GM23338 (cell line): Measurements from ENCODE around the gene THOP1. TPM values are rescaled to one million over a fixed set of nuclear protein-coding genes. Genes with fewer than 3 reads are reported as not detected.

Experiments
- ATAC-seq: fragments of 200-7000 bp; cut with Tn5 transposase; 3 replicates; pipeline ENCODE4 v1.9.1; 2020
- DNase-seq: peaks from one replicate; pipeline ENCODE4 v3.0.0-alpha.2; 2015; ENCODE audit warnings: low spot score
- H2AFZ ChIP-seq: fragments of 200-600 bp; sonication (generic); 2 replicates; pipeline ENCODE4 v1.8.0; 2016; ENCODE audit warnings: antibody characterized with exemption, mild to moderate bottlenecking, moderate library complexity
- H3F3A ChIP-seq: fragments of 200-600 bp; sonication (generic); replicated peaks from 2 replicates; pipeline ENCODE4 v1.8.0; 2017; ENCODE audit warnings: antibody characterized with exemption, mixed run types, low read depth
- H3K27ac ChIP-seq: fragments of 200-600 bp; sonication (generic); 2 replicates; pipeline ENCODE4 v1.6.1; 2016; ENCODE audit warnings: low read depth
- H3K27me3 ChIP-seq: fragments of 200-600 bp; sonication (generic); 2 replicates; pipeline ENCODE4 v1.8.0; 2016; ENCODE audit warnings: mild to moderate bottlenecking, mixed run types, moderate library complexity; ENCODE audit not compliant: insufficient read depth
- H3K36me3 ChIP-seq: fragments of 200-600 bp; sonication (generic); 2 replicates; pipeline ENCODE4 v1.8.0; 2016; ENCODE audit warnings: mild to moderate bottlenecking; ENCODE audit not compliant: insufficient read depth
- H3K4me1 ChIP-seq: fragments of 200-600 bp; sonication (generic); 2 replicates; pipeline ENCODE4 v1.8.0; 2016; ENCODE audit warnings: mild to moderate bottlenecking, moderate library complexity; ENCODE audit not compliant: insufficient read depth
- H3K4me2 ChIP-seq: fragments of 200-600 bp; sonication (generic); 2 replicates; pipeline ENCODE4 v1.7.1; 2017; ENCODE audit warnings: mixed run types
- H3K4me3 ChIP-seq: fragments of 200-600 bp; sonication (generic); 2 replicates; pipeline ENCODE4 v1.6.1; 2016; ENCODE audit warnings: mixed run types
- H3K79me2 ChIP-seq: fragments of 200-600 bp; sonication (generic); replicated peaks from 2 replicates; pipeline ENCODE4 v1.8.0; 2017; ENCODE audit warnings: mild to moderate bottlenecking; ENCODE audit not compliant: insufficient read depth
- H3K9me2 ChIP-seq: fragments of 200-600 bp; sonication (generic); 2 replicates; pipeline ENCODE4 v1.8.0; 2017; ENCODE audit not compliant: insufficient read depth
- H4K20me1 ChIP-seq: fragments of 200-600 bp; sonication (generic); replicated peaks from 2 replicates; pipeline ENCODE4 v1.8.0; 2017; ENCODE audit warnings: mild to moderate bottlenecking; ENCODE audit not compliant: insufficient read depth
- H3K27ac Mint-ChIP-seq: 2 replicates; pipeline ENCODE4 v1.8.0; 2020; ENCODE audit warnings: inconsistent platforms, mild to moderate bottlenecking, moderate library complexity, mixed read lengths
- H3K27me3 Mint-ChIP-seq: 3 replicates; pipeline ENCODE4 v1.8.0; 2022; ENCODE audit warnings: low read depth, mild to moderate bottlenecking, moderate library complexity, mixed read lengths, inconsistent platforms; ENCODE audit not compliant: insufficient read depth, poor library complexity
- H3K36me3 Mint-ChIP-seq: 3 replicates; pipeline ENCODE4 v1.8.0; 2021; ENCODE audit warnings: low read depth, mild to moderate bottlenecking, inconsistent platforms, moderate library complexity, mixed read lengths
- H3K4me1 Mint-ChIP-seq: 3 replicates; pipeline ENCODE4 v1.8.0; 2020; ENCODE audit warnings: mild to moderate bottlenecking, inconsistent platforms, mixed read lengths
- H3K4me3 Mint-ChIP-seq: 3 replicates; pipeline ENCODE4 v1.8.0; 2021; ENCODE audit warnings: moderate library complexity, mild to moderate bottlenecking, inconsistent platforms, mixed read lengths
- H3K9me3 Mint-ChIP-seq: 3 replicates; pipeline ENCODE4 v1.8.0; 2020; ENCODE audit warnings: moderate library complexity, mild to moderate bottlenecking, inconsistent platforms, mixed read lengths
- CREB1 ChIP-seq: fragments of 250-450 bp; sonication (Bioruptor Pico); IDR thresholded peaks from 2 replicates; pipeline ENCODE4 v1.5.0; 2020; ENCODE audit warnings: low read depth, mild to moderate bottlenecking, moderate library complexity
- EZH2 ChIP-seq: fragments of 200-600 bp; sonication (generic); IDR thresholded peaks from one replicate; pipeline ENCODE4 v1.8.0; 2017; ENCODE audit warnings: antibody characterized with exemption, mild to moderate bottlenecking, low read depth; ENCODE audit not compliant: unreplicated experiment
- EZH2phosphoT487 ChIP-seq: fragments of 200-600 bp; sonication (generic); IDR thresholded peaks from one replicate; pipeline ENCODE4 v1.8.1; 2018; ENCODE audit warnings: antibody characterized with exemption; ENCODE audit not compliant: unreplicated experiment
- JUNB ChIP-seq: IDR thresholded peaks from one replicate; pipeline ENCODE4 v1.6.1; 2016; ENCODE audit warnings: antibody characterized with exemption; ENCODE audit not compliant: unreplicated experiment
- NANOG ChIP-seq: IDR thresholded peaks from 2 replicates; pipeline ENCODE4 v1.6.1; 2016; ENCODE audit warnings: antibody characterized with exemption, borderline replicate concordance
- POLR2AphosphoS5 ChIP-seq: IDR thresholded peaks from 2 replicates; pipeline ENCODE4 v1.6.1; 2016; ENCODE audit warnings: antibody characterized with exemption, low read depth
- STAT1 ChIP-seq: IDR thresholded peaks from one replicate; pipeline ENCODE4 v1.6.1; 2016; ENCODE audit warnings: antibody characterized with exemption; ENCODE audit not compliant: unreplicated experiment
- ZNF114 ChIP-seq: fragments of 250-450 bp; sonication (Bioruptor Pico); IDR thresholded peaks from 2 replicates; pipeline ENCODE4 v1.5.0; 2020; ENCODE audit warnings: mild to moderate bottlenecking, moderate library complexity
- ZNF331 ChIP-seq: fragments of 250-450 bp; sonication (Bioruptor Pico); IDR thresholded peaks from 2 replicates; pipeline ENCODE4 v1.5.0; 2020; ENCODE audit warnings: low read depth, mild to moderate bottlenecking, moderate library complexity
- polyA plus RNA-seq: library from polyadenylated mRNA; unstranded; fragments of >200 nt; fragmentation: Nextera tagmentation; extraction: Ambion mirVana; gene quantifications from 2 replicates; pipeline ENCODE4 v1.2.1, GENCODE V29; 2016
- total RNA-seq: library from RNA; depleted of rRNA; stranded (reverse); fragments of >200 nt; shearing (Covaris generic); gene quantifications from 2 replicates; pipeline ENCODE4 v1.2.3, GENCODE V29; 2014
- TF ChIP-seq, protein P1 (sequence below): IDR thresholded peaks from one replicate; pipeline ENCODE4 v1.6.1; 2018; ENCODE audit warnings: antibody characterized with exemption; ENCODE audit not compliant: unreplicated experiment
- TF ChIP-seq, protein P2 (sequence below): fragments of 250-450 bp; sonication (Bioruptor Pico); IDR thresholded peaks from 2 replicates; pipeline ENCODE4 v1.5.0; 2020; ENCODE audit warnings: mild to moderate bottlenecking, moderate library complexity
- TF ChIP-seq, protein P3 (sequence below): IDR thresholded peaks from 2 replicates; pipeline ENCODE4 v1.6.1; 2016; ENCODE audit warnings: antibody characterized with exemption
- TF ChIP-seq, protein P4 (sequence below), 2 experiments: fragments of 200-600 bp in 1 of 2; sonication (generic) in 1 of 2; conservative IDR thresholded peaks; 2 replicates each; pipeline versions ENCODE4 v1.5.1 to v1.6.1; 2016 to 2017; ENCODE audit warnings: antibody characterized with exemption in 2 of 2, low read depth in 2 of 2, mild to moderate bottlenecking in 2 of 2, moderate library complexity in 1 of 2

The THOP1 gene
- total and polyA plus RNA-seq, 2 experiments from 2014 or later, result 110 to 229 TPM

DNA sequence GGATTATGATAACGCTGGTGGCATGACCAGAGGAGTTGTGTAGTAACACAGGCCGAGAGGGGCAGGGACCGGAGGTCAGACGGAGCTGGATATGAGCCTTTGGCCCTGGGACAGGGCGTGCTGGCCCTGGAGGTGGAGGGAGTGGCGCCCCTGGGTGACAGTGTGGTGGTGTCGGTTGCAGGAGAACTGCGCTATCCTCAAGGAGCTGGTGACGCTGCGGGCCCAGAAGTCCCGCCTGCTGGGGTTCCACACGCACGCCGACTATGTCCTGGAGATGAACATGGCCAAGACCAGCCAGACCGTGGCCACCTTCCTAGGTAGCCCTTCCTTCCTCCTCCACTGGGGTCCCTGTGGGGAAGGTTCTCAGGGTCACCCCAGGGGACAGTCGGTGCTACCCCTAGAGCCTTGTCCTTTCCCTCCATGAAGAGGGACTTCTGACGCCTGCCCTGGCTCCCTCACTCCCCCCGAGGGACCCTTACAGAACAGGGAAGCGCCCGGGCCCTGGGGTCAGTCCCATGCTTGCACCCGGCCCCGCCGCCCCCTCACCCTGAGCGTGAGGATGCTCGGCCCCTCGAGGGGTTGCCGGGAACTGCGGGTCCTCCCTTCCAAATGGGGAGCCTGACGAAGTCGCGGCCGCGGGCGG is 21.6 kb downstream of the THOP1 start:
- H4K20me1 ChIP-seq, result no peaks in the 10 kb centered on the region; the same call in 1 of the 2 replicates
- H3K4me1 Mint-ChIP-seq, result no peaks in the 10 kb centered on the region
- H3K36me3 Mint-ChIP-seq, result peaks cover 41% of the 10 kb centered on the region

More for the DNA sequence above, 21.6 kb downstream of the THOP1 start:
- Histone ChIP-seq H3F3A (no peaks in the 10 kb centered on the region), H3K4me1 (no peaks in the 10 kb centered on the region), H3K27me3 (no peaks in the 10 kb centered on the region), H2AFZ (no peak overlapping the region), H3K4me2 (no peak overlapping the region), H3K4me3 (no peak overlapping the region), H3K9me2 (no peaks in the 10 kb centered on the region), H3K36me3 (no peaks in the 10 kb centered on the region; the same call in 1 of the 2 replicates), H3K27ac (no peak overlapping the region), H3K79me2 (peaks cover 3% of the 10 kb centered on the region; the same call in 1 of the 2 replicates)
- ATAC-seq (no peak), DNase-seq (no peak)
- TF ChIP-seq NANOG (no peak), ZNF114 (CRISPR knock-in tag) (no peak), ZNF331 (no peak), STAT1 (no peak), POLR2AphosphoS5 (no peak), EZH2 (no peak), JUNB (no peak), CREB1 (CRISPR knock-in tag) (no peak), EZH2phosphoT487 (no peak)
- TF ChIP-seq, protein P1, sequence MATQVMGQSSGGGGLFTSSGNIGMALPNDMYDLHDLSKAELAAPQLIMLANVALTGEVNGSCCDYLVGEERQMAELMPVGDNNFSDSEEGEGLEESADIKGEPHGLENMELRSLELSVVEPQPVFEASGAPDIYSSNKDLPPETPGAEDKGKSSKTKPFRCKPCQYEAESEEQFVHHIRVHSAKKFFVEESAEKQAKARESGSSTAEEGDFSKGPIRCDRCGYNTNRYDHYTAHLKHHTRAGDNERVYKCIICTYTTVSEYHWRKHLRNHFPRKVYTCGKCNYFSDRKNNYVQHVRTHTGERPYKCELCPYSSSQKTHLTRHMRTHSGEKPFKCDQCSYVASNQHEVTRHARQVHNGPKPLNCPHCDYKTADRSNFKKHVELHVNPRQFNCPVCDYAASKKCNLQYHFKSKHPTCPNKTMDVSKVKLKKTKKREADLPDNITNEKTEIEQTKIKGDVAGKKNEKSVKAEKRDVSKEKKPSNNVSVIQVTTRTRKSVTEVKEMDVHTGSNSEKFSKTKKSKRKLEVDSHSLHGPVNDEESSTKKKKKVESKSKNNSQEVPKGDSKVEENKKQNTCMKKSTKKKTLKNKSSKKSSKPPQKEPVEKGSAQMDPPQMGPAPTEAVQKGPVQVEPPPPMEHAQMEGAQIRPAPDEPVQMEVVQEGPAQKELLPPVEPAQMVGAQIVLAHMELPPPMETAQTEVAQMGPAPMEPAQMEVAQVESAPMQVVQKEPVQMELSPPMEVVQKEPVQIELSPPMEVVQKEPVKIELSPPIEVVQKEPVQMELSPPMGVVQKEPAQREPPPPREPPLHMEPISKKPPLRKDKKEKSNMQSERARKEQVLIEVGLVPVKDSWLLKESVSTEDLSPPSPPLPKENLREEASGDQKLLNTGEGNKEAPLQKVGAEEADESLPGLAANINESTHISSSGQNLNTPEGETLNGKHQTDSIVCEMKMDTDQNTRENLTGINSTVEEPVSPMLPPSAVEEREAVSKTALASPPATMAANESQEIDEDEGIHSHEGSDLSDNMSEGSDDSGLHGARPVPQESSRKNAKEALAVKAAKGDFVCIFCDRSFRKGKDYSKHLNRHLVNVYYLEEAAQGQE, result no peak
- TF ChIP-seq, protein P2, sequence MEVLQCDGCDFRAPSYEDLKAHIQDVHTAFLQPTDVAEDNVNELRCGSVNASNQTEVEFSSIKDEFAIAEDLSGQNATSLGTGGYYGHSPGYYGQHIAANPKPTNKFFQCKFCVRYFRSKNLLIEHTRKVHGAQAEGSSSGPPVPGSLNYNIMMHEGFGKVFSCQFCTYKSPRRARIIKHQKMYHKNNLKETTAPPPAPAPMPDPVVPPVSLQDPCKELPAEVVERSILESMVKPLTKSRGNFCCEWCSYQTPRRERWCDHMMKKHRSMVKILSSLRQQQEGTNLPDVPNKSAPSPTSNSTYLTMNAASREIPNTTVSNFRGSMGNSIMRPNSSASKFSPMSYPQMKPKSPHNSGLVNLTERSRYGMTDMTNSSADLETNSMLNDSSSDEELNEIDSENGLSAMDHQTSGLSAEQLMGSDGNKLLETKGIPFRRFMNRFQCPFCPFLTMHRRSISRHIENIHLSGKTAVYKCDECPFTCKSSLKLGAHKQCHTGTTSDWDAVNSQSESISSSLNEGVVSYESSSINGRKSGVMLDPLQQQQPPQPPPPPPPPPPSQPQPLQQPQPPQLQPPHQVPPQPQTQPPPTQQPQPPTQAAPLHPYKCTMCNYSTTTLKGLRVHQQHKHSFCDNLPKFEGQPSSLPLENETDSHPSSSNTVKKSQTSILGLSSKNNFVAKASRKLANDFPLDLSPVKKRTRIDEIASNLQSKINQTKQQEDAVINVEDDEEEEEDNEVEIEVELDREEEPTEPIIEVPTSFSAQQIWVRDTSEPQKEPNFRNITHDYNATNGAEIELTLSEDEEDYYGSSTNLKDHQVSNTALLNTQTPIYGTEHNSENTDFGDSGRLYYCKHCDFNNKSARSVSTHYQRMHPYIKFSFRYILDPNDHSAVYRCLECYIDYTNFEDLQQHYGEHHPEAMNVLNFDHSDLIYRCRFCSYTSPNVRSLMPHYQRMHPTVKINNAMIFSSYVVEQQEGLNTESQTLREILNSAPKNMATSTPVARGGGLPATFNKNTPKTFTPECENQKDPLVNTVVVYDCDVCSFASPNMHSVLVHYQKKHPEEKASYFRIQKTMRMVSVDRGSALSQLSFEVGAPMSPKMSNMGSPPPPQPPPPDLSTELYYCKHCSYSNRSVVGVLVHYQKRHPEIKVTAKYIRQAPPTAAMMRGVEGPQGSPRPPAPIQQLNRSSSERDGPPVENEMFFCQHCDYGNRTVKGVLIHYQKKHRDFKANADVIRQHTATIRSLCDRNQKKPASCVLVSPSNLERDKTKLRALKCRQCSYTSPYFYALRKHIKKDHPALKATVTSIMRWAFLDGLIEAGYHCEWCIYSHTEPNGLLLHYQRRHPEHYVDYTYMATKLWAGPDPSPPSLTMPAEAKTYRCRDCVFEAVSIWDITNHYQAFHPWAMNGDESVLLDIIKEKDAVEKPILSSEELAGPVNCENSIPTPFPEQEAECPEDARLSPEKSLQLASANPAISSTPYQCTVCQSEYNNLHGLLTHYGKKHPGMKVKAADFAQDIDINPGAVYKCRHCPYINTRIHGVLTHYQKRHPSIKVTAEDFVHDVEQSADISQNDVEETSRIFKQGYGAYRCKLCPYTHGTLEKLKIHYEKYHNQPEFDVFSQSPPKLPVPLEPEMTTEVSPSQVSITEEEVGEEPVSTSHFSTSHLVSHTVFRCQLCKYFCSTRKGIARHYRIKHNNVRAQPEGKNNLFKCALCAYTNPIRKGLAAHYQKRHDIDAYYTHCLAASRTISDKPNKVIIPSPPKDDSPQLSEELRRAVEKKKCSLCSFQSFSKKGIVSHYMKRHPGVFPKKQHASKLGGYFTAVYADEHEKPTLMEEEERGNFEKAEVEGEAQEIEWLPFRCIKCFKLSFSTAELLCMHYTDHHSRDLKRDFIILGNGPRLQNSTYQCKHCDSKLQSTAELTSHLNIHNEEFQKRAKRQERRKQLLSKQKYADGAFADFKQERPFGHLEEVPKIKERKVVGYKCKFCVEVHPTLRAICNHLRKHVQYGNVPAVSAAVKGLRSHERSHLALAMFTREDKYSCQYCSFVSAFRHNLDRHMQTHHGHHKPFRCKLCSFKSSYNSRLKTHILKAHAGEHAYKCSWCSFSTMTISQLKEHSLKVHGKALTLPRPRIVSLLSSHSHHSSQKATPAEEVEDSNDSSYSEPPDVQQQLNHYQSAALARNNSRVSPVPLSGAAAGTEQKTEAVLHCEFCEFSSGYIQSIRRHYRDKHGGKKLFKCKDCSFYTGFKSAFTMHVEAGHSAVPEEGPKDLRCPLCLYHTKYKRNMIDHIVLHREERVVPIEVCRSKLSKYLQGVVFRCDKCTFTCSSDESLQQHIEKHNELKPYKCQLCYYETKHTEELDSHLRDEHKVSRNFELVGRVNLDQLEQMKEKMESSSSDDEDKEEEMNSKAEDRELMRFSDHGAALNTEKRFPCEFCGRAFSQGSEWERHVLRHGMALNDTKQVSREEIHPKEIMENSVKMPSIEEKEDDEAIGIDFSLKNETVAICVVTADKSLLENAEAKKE, result no peak
- TF ChIP-seq, protein P3, sequence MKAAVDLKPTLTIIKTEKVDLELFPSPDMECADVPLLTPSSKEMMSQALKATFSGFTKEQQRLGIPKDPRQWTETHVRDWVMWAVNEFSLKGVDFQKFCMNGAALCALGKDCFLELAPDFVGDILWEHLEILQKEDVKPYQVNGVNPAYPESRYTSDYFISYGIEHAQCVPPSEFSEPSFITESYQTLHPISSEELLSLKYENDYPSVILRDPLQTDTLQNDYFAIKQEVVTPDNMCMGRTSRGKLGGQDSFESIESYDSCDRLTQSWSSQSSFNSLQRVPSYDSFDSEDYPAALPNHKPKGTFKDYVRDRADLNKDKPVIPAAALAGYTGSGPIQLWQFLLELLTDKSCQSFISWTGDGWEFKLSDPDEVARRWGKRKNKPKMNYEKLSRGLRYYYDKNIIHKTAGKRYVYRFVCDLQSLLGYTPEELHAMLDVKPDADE, result no peak
- TF ChIP-seq, protein P4, sequence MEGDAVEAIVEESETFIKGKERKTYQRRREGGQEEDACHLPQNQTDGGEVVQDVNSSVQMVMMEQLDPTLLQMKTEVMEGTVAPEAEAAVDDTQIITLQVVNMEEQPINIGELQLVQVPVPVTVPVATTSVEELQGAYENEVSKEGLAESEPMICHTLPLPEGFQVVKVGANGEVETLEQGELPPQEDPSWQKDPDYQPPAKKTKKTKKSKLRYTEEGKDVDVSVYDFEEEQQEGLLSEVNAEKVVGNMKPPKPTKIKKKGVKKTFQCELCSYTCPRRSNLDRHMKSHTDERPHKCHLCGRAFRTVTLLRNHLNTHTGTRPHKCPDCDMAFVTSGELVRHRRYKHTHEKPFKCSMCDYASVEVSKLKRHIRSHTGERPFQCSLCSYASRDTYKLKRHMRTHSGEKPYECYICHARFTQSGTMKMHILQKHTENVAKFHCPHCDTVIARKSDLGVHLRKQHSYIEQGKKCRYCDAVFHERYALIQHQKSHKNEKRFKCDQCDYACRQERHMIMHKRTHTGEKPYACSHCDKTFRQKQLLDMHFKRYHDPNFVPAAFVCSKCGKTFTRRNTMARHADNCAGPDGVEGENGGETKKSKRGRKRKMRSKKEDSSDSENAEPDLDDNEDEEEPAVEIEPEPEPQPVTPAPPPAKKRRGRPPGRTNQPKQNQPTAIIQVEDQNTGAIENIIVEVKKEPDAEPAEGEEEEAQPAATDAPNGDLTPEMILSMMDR (conservative IDR thresholded peaks at IDR 0.05; ENCODE audit: low read depth in 2 of 2), result no peak
- Mint-ChIP-seq H3K27ac (no peak overlapping the region), H3K4me3 (no peak overlapping the region), H3K9me3 (no peaks in the 10 kb centered on the region; the same call in 2 of the 3 replicates), H3K27me3 (peaks cover 11% of the 10 kb centered on the region)
